AG20443 (cell line): ENCODE results near the gene NUCKS1.

Source experiments
- DNase-seq: peaks from one replicate; pipeline ENCODE4 v3.0.0; 2012; ENCODE audit warnings: low spot score, mixed read lengths

Gene NUCKS1

DNA sequence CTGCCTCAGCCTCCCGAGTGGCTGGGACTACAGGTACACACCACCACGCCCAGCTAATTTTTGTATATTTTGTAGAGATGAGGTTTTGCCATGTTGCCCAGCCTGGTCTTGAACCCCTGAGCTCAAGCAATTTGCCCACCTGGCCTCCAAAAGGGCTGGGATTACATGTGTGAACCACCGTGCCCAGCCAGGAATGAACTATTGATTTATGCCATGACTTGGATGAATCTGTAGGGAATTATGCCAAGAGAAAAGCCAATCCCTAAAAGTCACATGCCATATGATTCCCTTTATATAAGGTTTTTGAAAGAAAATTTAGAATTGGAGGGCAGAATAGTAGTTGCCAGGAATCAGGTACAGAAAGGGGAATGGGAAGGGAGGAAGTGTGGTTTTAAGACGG, 50.6 kb downstream of the NUCKS1 start:
- DNase-seq: no peak

DNA sequence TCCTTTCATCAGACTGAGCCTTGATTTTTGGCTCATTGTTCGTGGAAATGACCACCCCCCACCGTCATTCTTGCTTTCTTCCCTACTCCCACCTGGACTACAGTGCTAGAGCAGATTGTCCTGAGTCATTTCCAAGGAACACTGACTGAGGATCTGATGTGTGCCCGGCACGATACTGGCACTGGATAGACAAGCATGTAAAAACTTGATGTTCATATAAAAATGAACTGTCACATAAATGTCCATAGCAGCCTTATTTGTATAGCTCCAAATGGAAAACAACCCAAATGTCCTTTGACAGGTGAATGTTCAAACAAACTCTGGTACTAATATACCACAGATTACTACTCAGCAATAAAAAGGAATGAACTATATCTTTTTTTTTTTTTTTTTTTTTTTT, 51.1 kb downstream of the NUCKS1 start:
- no peak for DNase-seq

DNA sequence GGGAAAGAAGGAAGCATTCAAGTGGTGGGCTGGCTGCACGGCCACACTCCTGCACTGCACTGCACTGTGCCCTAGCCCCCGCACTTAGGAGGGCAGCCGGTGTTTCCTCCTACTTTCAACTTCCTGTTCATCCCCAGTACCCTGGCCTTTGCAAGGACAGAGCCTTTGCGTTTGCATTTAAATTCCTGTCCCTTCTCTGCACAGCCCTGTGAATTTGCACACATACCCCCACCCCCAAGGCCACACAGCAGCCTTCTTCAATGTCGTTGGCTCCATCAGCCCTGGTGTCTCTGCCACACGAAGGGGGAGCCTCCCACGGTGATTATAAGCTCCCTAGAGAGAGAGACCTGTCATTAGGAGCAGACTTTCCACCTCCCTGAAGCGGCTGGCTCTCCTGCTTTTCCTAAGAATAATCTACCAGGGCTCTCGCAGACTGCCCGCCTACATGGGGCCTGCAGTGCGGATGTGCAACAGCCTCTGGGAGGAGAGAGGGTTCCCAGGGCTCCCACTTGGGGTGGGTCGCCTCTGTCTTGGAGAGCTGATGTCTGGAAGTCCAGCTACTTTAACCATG, 56.5 kb downstream of the NUCKS1 start:
- DNase-seq: no peak

DNA sequence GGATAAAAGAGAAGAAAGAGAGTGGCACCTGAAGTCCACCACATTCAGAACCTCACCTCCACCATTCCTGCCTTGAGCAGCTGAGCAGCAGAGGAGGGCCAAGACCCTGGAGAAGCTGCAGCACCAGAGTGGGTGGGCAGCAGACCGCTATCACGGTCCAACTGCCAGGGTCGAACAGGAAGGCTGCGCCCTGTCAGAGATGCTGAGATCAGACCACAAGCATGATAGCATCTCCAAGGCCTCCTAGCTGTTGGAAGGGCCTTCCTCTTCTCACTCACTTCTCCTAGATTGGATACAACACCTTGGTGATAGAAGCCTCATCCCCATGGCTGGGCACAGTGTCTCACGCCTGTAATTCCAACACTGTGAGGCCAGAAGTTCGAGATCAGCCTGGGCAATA, 57.6 kb downstream of the NUCKS1 start:
- no peak for DNase-seq

DNA sequence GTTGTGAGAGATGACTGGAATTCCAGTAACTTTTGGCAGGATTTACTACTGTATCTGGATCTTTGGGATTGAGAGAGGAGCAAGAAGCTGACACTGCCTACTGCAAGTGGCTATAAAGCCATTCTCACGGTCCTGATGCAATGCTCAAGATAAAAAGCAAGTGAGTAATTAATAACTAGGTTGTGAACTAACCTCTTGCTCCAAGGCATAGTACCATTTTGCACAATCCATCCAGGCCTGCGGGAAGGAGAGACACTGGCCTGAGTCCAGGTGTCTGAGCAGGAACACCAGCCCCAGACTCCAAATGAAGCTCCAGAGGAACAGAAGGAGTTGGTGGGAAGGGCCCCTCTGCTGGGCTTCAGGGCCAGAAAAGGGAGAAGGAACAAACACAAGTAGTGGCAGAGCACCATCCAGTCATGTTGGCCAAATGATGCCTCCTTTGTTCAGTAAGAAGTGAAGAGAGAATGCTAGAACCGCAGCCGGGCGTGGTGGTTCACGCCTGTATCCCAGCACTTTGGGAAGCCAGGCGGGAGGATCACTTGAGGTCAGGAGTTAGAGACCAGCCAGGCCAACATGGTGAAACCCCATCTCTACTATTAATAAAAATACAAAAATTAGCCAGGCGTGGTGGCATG, 59.7 kb downstream of the NUCKS1 start:
- no peak for DNase-seq

DNA sequence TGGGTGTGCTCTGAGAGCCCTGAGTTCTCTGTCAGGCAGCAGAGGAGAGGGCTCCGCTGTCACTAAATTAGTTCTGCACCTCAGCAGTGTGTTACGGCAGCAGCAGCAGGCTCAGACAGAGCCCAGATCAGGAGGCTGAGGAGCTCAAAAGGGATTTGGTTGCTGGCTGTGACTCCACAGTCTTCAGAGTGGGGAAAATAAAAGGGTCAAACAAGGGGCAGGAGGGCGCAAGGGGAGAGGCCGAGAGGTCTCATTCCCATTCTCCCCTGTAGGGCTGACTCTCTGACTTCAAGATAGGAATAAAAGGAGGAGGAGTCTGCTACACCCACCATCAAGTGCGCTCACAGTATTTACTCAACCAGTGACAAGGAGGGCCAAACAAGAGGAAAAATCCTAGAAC, 60.5 kb downstream of the NUCKS1 start:
- no peak for DNase-seq

DNA sequence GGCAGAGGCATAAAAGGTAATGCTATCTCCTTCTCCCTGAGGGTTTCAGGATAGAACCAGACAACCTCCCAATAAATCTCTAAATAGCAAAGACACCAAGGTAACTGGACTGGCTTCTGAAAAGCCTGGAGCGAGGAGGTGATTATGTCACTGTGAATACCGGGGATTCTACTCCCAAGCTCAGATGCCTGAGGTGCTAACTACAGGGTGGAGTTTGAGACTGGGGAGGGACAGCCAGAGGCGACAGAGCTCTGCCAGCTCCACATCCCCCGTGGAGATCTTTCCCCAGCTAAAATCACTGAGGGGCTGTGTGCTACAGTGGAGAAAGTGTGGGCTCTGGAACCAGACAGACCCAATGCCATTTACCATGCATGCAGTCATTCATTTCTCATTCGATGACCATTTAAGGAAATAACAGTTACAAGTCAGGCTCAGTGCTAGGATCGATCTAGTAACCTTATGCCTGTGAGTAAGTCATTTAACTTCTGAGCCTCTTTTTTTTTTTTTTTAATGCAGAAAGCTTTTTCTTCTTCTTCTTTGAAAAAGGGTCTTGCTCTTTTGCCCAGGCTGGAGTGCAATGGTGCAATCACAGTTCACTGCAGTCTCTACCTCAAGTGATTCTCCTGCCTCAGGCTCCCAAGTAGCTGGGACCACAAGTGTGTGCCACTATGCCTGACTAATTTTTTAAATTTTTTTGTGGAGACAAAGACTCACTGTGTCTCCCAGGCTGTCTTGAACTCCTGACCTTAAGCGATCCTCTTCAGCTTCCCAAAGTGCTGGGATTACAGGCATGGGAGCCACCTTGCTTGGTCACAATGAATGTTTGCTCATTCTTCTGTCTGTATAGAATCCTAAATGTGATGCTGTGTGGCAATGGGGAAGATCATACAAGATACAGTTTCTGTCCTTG, 61.6 kb downstream of the NUCKS1 start:
- no peak for DNase-seq

DNA sequence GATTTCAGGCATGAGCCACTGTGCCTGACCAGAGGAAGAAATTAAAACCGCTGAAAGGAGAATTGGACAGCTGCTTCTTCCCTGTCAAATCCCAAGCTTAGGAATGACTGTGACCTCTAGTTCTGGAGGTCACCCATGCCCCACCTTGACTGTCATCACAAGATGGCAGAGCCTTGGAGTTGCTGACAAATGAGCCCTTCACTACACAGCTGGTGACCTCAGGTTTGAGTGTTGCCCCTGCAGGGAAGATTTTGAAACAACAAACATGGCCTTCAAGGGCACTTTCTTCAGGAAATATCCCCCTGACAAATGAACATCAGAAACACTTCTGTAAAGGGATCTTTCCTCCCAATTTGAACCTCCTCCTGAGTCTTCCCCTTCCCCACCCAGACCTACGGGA, 62.7 kb downstream of the NUCKS1 start:
- DNase-seq: no peak

DNA sequence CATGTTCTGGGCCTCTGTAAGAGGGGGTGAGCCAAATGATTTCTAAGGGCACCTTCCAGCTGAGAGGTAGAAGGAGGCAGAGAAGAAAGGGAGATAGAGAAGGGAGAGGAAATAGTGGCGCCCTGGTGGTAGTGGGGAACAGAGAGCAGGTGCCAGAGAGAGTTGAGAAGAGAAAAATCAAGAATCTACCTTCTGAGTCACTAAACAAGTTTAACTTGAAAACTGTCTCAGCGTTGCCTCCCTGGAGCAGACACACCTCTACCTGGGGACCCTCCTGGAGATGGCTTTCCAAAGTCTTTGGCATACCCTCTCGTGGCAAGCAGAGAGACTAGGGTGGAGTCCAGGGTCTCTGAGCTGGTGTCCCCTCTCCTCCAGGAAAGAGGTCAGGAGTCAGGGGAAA, 68.6 kb downstream of the NUCKS1 start:
- DNase-seq: no peak

DNA sequence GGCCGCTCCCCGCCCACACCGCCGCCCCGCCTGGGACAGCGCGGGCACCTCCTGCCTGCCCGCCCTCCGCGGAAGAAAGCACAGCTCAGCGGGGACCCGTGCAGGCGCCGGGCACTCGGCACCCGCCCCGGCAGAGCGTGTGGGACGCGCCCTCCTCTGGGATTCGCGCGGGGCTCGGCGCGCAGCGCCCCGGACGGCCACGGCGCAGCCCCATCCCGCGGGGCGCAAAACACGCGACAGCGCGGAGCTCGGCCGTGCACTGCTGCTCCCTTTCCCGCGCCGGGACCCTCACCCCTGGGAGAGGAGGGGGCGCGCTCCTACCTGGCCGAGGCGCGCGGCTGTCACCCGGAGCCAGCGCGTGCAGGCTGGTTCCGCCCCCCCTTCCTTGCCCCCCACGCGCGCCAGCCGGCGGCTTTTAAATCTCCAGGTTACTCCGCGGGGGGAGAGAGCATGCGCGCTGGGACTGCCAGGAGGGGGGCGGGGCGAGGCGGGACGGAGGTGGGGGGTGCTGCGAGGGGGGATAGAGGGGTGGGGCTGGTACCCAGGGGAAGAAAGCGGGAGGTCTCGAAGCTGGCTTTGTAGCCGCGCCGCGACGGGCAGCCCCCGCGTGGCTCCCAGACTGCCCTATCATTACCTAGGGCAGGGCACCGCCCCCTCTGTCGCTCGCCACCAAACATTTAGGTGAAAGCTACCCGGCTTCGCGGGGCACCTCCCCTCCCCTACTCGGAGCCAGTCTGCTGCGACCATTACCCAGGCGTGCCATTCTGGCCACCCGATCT, 69.7 kb downstream of the NUCKS1 start, which contains the start of gene SLC45A3:
SLC45A3 (minus strand) TSS at position 437 of the 779 bp plus-strand sequence. CDS start 15,853 bp downstream, outside the sequence.
- DNase-seq: peak; percentile 80

DNA sequence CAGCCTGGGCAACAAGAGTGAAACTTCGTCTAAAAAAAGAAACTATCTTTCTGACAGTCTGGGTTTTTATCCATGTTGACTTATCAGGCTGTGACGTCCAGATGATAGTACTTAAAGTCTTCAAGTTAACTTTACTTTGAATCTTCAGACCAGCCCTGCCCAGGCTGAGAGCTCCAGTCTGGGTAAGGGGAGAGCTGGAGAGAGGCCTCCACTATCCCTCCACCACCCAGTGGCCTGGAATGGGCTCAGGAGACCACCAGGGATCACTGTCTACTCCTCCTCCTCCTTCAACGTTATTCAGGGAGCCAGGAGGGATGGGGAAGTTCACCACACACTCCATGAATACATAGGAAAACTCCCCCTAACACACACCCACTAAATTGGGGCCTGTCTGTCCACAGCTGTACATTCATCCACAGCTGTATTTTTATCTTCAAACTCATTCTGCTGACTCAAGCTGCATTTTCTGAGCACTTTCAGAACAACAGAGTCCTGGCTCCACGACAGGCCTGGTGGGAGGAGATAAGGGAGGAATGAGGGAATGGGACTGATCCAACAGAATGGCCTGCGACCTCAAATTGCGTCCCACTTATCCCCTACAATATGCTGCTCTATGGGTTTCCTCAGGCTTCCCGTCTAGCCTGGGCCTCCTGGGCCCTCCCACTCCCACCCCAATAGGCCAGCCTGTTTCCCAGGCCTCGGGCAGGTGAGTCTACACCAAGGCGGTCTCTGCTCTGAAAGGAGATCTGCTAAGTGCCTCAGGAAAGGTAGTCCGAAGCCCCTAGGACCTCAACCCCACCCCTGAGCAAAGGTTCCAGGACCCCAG, 71.5 kb downstream of the NUCKS1 start:
- no peak for DNase-seq

DNA sequence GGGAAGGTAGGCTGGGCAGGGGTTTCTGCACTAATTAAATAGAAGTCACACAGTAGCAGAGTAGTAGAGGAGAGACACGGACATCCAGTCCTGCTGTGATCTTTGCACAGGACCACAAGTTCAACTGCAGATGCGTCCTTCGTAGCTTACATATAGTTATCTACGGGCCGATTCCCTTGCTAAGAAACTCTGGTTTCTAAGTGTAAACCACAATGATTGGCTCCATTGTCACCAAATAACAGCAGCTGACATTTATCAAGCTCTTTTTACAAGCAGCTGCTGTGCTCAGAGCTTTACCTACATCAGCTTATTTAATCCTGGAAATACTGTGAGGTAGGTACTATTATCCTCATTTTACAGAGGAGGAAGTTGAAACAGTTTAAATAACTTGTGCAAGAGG, 72.8 kb downstream of the NUCKS1 start:
- no peak for DNase-seq

DNA sequence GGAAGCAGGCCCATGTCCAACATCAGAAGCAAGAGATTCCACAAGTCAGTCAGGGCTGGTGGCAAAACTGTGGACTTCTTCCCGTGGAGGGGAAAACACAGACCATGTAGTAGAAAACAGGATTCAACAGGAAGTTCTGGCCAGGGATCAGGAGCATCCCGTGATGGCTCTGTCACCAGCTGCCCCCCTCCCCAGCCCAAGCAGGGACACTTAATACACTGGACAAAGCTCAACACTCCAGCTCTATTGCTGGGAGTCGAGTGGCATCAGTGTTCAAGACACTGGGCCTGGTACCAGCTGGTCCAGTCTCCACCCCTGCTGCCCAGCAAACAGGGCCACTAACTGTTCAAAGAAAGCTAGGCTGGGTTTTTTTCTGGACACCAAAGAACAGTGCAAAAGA, 73.4 kb downstream of the NUCKS1 start:
- no peak for DNase-seq

DNA sequence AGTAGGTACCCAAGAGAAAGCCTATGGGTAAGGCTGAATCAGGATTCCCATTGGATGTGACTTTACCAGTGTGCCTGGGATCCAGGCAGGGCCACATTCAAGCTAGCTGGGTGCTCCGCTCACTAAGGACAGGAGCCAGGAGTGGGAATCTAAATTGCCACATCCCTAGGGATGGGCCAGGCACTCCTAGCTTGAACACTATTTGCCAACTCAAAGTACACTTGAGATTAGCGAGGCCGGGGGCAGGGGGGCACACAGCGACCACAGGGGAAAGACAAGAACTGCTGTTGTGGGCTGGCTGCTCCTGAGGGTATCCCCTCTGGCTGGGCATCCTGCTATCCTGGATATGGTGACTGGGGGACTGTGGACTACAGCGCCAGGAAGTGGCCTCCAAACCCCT, 74.0 kb downstream of the NUCKS1 start:
- DNase-seq: no peak

DNA sequence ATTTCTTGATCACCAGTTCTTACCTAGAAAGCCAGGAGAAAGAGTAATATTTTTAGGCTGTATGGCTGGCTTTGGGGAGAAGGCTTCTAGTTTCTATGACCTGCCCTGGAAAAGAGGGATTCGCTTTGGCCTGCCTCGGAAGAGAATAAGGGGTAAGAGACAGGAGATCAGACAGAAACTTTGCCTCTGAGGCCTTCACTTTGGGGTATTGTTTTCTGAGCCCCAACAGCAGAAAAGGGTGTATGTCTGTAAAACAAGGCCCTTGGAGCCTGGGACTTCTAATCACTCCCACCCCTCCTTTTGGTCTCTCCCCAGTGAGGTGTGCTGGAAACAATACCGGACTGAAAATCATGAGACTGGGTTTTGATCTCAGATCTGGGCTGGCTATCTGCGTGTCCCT, 74.7 kb downstream of the NUCKS1 start:
- no peak for DNase-seq

DNA sequence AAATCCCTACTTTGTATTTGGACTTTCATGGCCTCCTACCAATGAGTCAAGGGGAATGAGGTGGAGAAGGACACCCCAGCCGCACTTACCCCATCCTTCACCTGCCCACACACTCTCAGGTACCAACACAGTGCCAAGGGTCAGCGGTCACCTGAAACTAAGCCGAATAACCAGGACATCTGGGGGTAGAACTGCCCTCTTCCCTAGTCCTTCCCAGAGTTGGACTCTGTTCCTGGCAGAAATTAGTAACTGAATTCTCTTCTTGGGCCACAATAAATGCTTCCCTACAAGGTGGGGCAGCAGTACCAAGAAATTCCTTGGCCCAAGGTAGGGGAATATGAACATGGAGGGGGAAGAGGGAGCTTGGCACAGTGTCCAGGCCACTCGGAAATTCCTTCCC, 77.0 kb downstream of the NUCKS1 start:
- no peak for DNase-seq

DNA sequence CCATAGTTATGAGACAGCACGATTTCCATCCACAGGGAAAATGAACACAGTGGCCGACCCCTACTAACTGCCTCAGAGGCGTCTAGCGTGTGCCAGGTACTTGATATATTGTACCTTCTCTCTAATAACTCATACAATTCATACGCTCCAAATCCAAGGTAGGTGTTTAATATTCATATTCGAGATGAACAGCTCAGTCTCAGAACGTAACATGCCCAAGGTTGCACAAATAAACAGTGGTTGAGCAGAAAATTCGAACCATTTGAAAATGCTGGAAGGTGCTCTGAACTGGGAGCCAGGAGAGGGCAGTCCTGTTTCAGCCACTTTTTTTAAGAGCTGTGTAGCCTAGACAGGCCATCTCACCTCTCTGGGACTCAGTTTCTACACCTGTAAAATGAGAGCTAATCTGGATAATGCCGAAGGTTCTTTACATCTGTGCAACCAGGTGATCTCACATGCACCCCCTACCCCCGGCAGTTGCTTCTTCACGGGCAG, 77.5 kb downstream of the NUCKS1 start:
- DNase-seq: no peak

DNA sequence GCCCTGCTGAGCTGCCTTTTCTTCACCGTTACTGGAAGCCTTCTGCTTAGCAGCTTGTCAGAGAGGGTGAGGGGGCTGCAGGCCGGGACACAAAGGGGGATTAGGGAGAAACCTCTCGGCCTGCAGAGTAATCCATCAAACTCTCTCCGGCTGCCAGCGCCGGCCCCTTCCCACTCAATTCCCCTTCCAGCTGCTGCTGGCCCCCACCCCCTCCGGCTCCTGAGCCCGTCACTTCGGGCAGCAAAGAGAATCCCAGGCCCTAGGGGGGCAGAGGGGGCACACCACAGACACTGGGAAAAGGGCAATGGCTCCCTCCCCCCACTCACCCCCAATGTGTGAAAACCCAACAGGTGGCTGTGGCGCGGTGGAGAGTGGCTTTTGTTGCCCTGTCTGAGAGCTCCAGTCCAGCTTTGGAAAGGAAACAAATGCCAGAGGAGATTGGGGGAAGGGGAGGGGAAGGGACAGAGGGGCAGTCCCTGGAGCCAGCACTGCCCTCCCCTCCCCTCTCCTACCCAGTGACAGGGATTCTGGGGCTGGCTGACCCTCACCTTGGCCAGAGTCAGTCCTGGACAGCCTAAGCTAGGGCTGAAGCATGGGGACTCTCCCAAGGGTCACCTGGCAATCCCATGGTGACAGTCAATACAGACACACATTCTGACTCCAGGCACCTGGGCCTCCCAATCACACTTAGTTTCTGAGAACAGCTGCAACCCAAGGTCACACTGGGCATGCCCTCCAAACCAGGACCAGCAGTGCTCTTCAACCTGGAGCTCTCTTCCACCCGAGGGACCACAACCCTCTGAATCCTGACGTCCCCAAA, 79.2 kb downstream of the NUCKS1 start:
- DNase-seq: peak; percentile 4

DNA sequence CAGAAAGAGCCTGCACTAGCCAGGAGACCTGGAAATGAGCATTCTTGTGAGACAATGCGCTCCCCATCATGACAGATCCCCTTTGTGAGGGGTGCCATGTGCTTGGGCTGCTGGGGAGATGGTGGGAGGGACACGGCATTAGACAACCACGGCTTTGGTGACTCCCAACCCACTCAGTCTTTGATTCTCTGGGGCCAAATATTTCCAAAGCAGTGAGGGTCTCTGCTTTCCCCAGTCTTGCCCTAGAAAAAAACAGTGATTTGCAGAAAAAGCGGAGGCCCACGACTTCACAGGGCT, 79.9 kb downstream of the NUCKS1 start:
- DNase-seq: no peak

DNA sequence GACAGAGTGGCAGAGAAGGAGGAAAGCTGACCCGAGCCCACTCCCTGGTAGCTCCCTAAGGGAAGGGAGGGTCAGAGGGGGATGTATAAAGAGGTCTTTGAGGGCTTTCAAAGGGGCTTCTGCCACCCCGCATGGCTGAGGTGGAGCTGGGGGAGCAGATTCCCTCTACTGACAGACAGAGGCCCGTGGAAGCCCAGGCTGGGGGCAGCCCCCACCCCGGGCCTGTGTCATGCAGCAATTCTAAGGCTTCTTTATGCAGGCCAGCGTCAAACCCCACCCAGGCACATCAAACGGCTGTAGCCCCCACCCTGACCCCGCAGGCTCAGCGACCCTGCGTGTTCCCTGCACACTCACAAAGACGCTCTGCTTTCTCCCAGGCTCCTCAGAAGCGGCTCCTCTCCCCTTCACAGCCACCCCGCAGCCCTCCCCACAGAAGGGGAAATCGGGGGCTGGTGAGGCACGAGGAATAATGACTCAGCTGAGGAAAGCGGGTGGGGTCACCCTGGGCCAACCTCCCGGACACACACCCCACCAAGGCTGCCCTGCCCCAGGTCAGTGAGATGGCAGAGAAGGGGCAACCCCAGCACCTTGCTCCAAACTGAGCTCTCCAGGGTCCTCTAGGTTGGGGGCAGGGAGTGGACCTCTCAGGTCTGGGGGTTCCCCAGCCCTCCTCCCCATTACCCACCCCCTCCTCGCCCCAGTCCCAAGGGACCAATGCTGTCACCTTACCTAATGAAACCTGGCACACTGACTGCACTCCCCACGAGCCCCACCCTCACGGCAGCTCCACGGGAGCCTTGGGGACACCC, 80.4 kb downstream of the NUCKS1 start:
- no peak for DNase-seq
